GM23248 (cell line): ENCODE measurements around the gene HTR3B.

Experiments
- EZH2 ChIP-seq: fragments of 200-600 bp; sonication (generic); IDR thresholded peaks from 2 replicates; pipeline ENCODE4 v1.6.1; 2018; ENCODE audit warnings: antibody characterized with exemption, mild to moderate bottlenecking; ENCODE audit not compliant: insufficient read depth, poor library complexity, severe bottlenecking
- EZH2phosphoT487 ChIP-seq: fragments of 200-600 bp; sonication (generic); IDR thresholded peaks from 2 replicates; pipeline ENCODE4 v1.6.1; 2018; ENCODE audit warnings: antibody characterized with exemption, moderate library complexity, mild to moderate bottlenecking, low read depth; ENCODE audit not compliant: insufficient read depth

DNA sequence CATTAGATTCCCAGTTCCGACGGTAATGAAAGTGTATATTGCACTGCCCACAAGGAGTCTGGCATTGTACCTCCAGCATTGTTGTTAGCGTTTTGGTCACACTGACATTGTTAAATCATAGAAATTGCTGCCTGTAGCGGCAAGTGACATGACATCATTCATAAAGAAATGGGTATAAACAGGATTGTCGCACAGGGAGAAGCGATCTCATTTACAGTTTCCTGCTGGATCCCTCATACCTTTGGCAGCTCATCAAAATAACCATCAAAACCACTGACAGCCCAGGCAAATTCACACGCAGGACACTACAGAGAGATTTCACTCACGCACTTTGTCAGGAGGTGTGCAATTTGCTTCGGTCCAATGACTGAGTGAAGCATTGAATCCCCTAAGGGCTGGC, 3.5 kb downstream of the HTR3B start:
- TF ChIP-seq EZH2phosphoT487 (no peak), EZH2 (no peak)
